BLaER1 treated with 17β-estradiol and CSF1 and Interleukin-3, amounts not matched to agents 10 nM and 100 nM (cell line): ENCODE measurements around the gene MTUS2.

Experiments
- H3K27ac ChIP-seq, 11 experiments: shearing (Covaris generic); formaldehyde crosslinking; 2 replicates each; pipeline ENCODE4 v1.8.1; 2022
- H3K27me3 ChIP-seq, 11 experiments: shearing (Covaris generic); formaldehyde crosslinking; 2 replicates each; pipeline ENCODE4 v1.8.1; 2022
- H3K36me3 ChIP-seq, 11 experiments: shearing (Covaris generic); formaldehyde crosslinking; 2 replicates each; pipeline ENCODE4 v1.8.1; 2022
- H3K4me1 ChIP-seq, 10 experiments: shearing (Covaris generic); formaldehyde crosslinking; 2 replicates each; pipeline ENCODE4 v1.8.1; 2022
- H3K4me2 ChIP-seq, 11 experiments: shearing (Covaris generic); formaldehyde crosslinking; 2 replicates each; pipeline ENCODE4 v1.8.1; 2022
- H3K4me3 ChIP-seq, 10 experiments: shearing (Covaris generic); formaldehyde crosslinking; 2 replicates each; pipeline ENCODE4 v1.8.1; 2022
- H3K9ac ChIP-seq, 11 experiments: shearing (Covaris generic); formaldehyde crosslinking; 2 replicates each; pipeline ENCODE4 v1.8.1; 2022
- H3K9me3 ChIP-seq, 11 experiments: shearing (Covaris generic); formaldehyde crosslinking; replicated peaks in 1 of 11; 2 replicates each; pipeline ENCODE4 v1.8.1; 2022
- H4K20me1 ChIP-seq, 11 experiments: shearing (Covaris generic); formaldehyde crosslinking; 2 replicates each; pipeline ENCODE4 v1.8.1; 2022
- Cebpa-rat ChIP-seq, 11 experiments: shearing (Covaris generic); IDR thresholded peaks; 2 replicates each; pipeline ENCODE4 v1.8.1; 2022

Gene MTUS2

GRCh38 chr13:29022968-29023367 lies 202.8 kb downstream of the MTUS2 start:
- H3K9ac ChIP-seq = no peak overlapping the region
- no peak overlapping the region for H3K4me2 ChIP-seq
- no peak overlapping the region for H3K4me3 ChIP-seq
- no peak overlapping the region for H3K27ac ChIP-seq
- H3K4me1 ChIP-seq = peaks cover 23 to 30% (median 26%) of the 10 kb centered on the region in 10 experiments
- no peaks in the 10 kb centered on the region for H3K36me3 ChIP-seq
- H3K9me3 ChIP-seq = peaks cover 0 to 10% (median 6%) of the 10 kb centered on the region in 11 experiments; a peak in 10 of 22 replicates
- no peaks in the 10 kb centered on the region for H4K20me1 ChIP-seq
- no peak for TF ChIP-seq Cebpa-rat (IDR thresholded peaks at IDR 0.05)
- H3K27me3 ChIP-seq = no peaks in the 10 kb centered on the region

- TF ChIP-seq Cebpa-rat (IDR thresholded peaks at IDR 0.05) = no peak
Observed at GRCh38 chr13:29024783-29025182, 204.6 kb downstream of the MTUS2 start.

GRCh38 chr13:29028868-29029267 lies 208.7 kb downstream of the MTUS2 start:
- H3K27ac ChIP-seq = no peak overlapping the region

More at GRCh38 chr13:29024783-29025182, 204.6 kb downstream of the MTUS2 start:
- Histone ChIP-seq H3K27ac (no peak overlapping the region), H3K4me2 (no peak overlapping the region), H3K9ac (no peak overlapping the region), H3K36me3 (no peaks in the 10 kb centered on the region), H3K27me3 (no peaks in the 10 kb centered on the region), H3K4me3 (no peak overlapping the region), H4K20me1 (no peaks in the 10 kb centered on the region), H3K9me3 (peaks cover 4 to 20% (median 12%) of the 10 kb centered on the region in 11 experiments; a peak in 12 of 22 replicates), H3K4me1 (peaks cover 19 to 26% (median 22%) of the 10 kb centered on the region in 10 experiments)

GRCh38 chr13:29038700-29039099 lies 218.6 kb downstream of the MTUS2 start:
- H3K4me2 ChIP-seq = no peak overlapping the region
- H3K27ac ChIP-seq = no peak overlapping the region
- H3K9me3 ChIP-seq = no peaks in the 10 kb centered on the region
- no peak overlapping the region for H3K4me3 ChIP-seq
- no peaks in the 10 kb centered on the region for H3K36me3 ChIP-seq
- H3K9ac ChIP-seq = no peak overlapping the region
- H3K4me1 ChIP-seq = no peaks in the 10 kb centered on the region
- H3K27me3 ChIP-seq = no peaks in the 10 kb centered on the region
- no peak for TF ChIP-seq Cebpa-rat (IDR thresholded peaks at IDR 0.05)
- H4K20me1 ChIP-seq = no peaks in the 10 kb centered on the region

More at GRCh38 chr13:29028868-29029267, 208.7 kb downstream of the MTUS2 start:
- H3K9ac ChIP-seq = no peak overlapping the region
- H3K4me2 ChIP-seq = no peak overlapping the region
- H4K20me1 ChIP-seq = no peaks in the 10 kb centered on the region
- no peaks in the 10 kb centered on the region for H3K27me3 ChIP-seq
- no peak for TF ChIP-seq Cebpa-rat (IDR thresholded peaks at IDR 0.05)
- H3K9me3 ChIP-seq = peaks cover 4 to 20% (median 12%) of the 10 kb centered on the region in 11 experiments; a peak in 12 of 22 replicates
- no peaks in the 10 kb centered on the region for H3K36me3 ChIP-seq
- H3K4me3 ChIP-seq = no peak overlapping the region
- no peaks in the 10 kb centered on the region for H3K4me1 ChIP-seq

GRCh38 chr13:29039212-29039611 lies 219.1 kb downstream of the MTUS2 start:
- H4K20me1 ChIP-seq = no peaks in the 10 kb centered on the region
- H3K9ac ChIP-seq = no peak overlapping the region
- H3K27ac ChIP-seq = no peak overlapping the region
- no peak overlapping the region for H3K4me3 ChIP-seq
- H3K4me1 ChIP-seq = no peaks in the 10 kb centered on the region
- no peaks in the 10 kb centered on the region for H3K36me3 ChIP-seq
- H3K27me3 ChIP-seq = no peaks in the 10 kb centered on the region
- H3K4me2 ChIP-seq = no peak overlapping the region
- peaks cover 0 to 4% (median under 1%) of the 10 kb centered on the region in 11 experiments; a peak in 7 of 22 replicates for H3K9me3 ChIP-seq
- no peak for TF ChIP-seq Cebpa-rat (IDR thresholded peaks at IDR 0.05)

GRCh38 chr13:29046588-29046987 lies 226.4 kb downstream of the MTUS2 start:
- Histone ChIP-seq H3K4me2 (no peak overlapping the region), H3K4me1 (peaks cover 0 to 14% (median 0%) of the 10 kb centered on the region in 10 experiments; a peak in 4 of 20 replicates), H3K9me3 (peaks cover 9 to 16% (median 13%) of the 10 kb centered on the region in 11 experiments; a peak in 19 of 22 replicates), H3K4me3 (no peak overlapping the region), H3K9ac (no peak overlapping the region), H4K20me1 (no peaks in the 10 kb centered on the region), H3K36me3 (no peaks in the 10 kb centered on the region), H3K27me3 (no peaks in the 10 kb centered on the region), H3K27ac (no peak overlapping the region)
- no peak for TF ChIP-seq Cebpa-rat (IDR thresholded peaks at IDR 0.05)

GRCh38 chr13:29049524-29049923 lies 229.4 kb downstream of the MTUS2 start:
- H3K4me3 ChIP-seq = no peak overlapping the region
- H4K20me1 ChIP-seq = no peaks in the 10 kb centered on the region
- no peaks in the 10 kb centered on the region for H3K36me3 ChIP-seq
- H3K27ac ChIP-seq = no peak overlapping the region
- peaks cover 0 to 22% (median 0%) of the 10 kb centered on the region in 10 experiments; a peak in 4 of 20 replicates for H3K4me1 ChIP-seq
- H3K4me2 ChIP-seq = no peak overlapping the region
- no peaks in the 10 kb centered on the region for H3K27me3 ChIP-seq
- H3K9me3 ChIP-seq = peaks cover 5 to 24% (median 19%) of the 10 kb centered on the region in 11 experiments; a peak in 20 of 22 replicates
- no peak overlapping the region for H3K9ac ChIP-seq
- no peak for TF ChIP-seq Cebpa-rat (IDR thresholded peaks at IDR 0.05)

GRCh38 chr13:29050719-29051118 lies 230.6 kb downstream of the MTUS2 start:
- H4K20me1 ChIP-seq = no peaks in the 10 kb centered on the region
- H3K4me3 ChIP-seq = no peak overlapping the region
- no peak overlapping the region for H3K9ac ChIP-seq
- H3K27ac ChIP-seq = no peak overlapping the region
- no peaks in the 10 kb centered on the region for H3K36me3 ChIP-seq
- peaks cover 4 to 18% (median 13%) of the 10 kb centered on the region in 11 experiments; a peak in 15 of 22 replicates for H3K9me3 ChIP-seq
- H3K4me1 ChIP-seq = peaks cover 0 to 22% (median 0%) of the 10 kb centered on the region in 10 experiments; a peak in 4 of 20 replicates
- TF ChIP-seq Cebpa-rat (IDR thresholded peaks at IDR 0.05) = no peak
- H3K4me2 ChIP-seq = peak overlapping the region in 2 of 11 experiments; percentile 38 to 66; a peak in 4 of 22 replicates
- no peaks in the 10 kb centered on the region for H3K27me3 ChIP-seq

GRCh38 chr13:29059800-29060199 lies 239.7 kb downstream of the MTUS2 start:
- no peak overlapping the region for H3K27ac ChIP-seq

GRCh38 chr13:29065142-29065541 lies 245.0 kb downstream of the MTUS2 start:
- Histone ChIP-seq H3K4me1 (peaks cover 0 to 17% (median 0%) of the 10 kb centered on the region in 10 experiments; a peak in 7 of 20 replicates), H4K20me1 (no peaks in the 10 kb centered on the region), H3K9me3 (peaks cover 0 to 11% (median 2%) of the 10 kb centered on the region in 11 experiments; a peak in 6 of 22 replicates), H3K27me3 (no peaks in the 10 kb centered on the region), H3K27ac (no peak overlapping the region), H3K4me3 (no peak overlapping the region), H3K36me3 (no peaks in the 10 kb centered on the region), H3K9ac (no peak overlapping the region), H3K4me2 (no peak overlapping the region)
- no peak for TF ChIP-seq Cebpa-rat (IDR thresholded peaks at IDR 0.05)

More at GRCh38 chr13:29059800-29060199, 239.7 kb downstream of the MTUS2 start:
- Histone ChIP-seq H3K36me3 (no peaks in the 10 kb centered on the region), H3K4me2 (no peak overlapping the region), H3K9me3 (peaks cover 26 to 57% (median 42%) of the 10 kb centered on the region in 11 experiments), H3K9ac (no peak overlapping the region), H3K4me1 (no peaks in the 10 kb centered on the region), H4K20me1 (no peaks in the 10 kb centered on the region), H3K27me3 (no peaks in the 10 kb centered on the region), H3K4me3 (no peak overlapping the region)
- no peak for TF ChIP-seq Cebpa-rat (IDR thresholded peaks at IDR 0.05)
